GM18508 (cell line): ENCODE data around the gene ZNF212.

Source experiments
- ATAC-seq: cut with Tn5 transposase; IDR thresholded peaks from one replicate; pipeline ENCODE4 v1.9.1; 2021; ENCODE audit warnings: moderate number of reproducible peaks; ENCODE audit not compliant: insufficient read depth, unreplicated experiment

ZNF212 gene

GRCh38 chr7:149302865-149303264 lies 63.4 kb downstream of the ZNF212 start:
- ATAC-seq: no peak

DNA sequence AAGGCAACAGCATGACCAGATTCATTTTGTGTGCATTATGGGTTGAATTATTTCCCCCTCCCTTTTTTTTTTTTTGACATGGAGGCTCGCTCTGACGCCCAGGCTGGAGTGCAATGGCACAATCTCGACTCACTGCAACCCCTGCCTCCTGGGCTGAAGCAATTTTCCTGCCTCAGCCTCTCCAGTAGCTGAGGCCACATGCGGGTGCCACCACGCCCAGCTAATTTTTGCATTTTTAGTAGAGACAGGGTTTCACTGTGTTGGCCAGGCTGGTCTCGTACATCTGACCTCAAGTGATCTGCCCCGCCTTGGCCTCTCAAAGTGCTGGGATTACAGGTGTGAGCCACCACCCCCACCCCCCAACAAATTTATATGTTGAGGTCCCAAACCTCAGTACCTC lies 64.6 kb downstream of the ZNF212 start:
- ATAC-seq: no peak
